ENCODE data around the gene EEF2KMT.
"Not testable (repeated sequence)": the region's sequence is repeated elsewhere in the genome, so short reads cannot be mapped to it uniquely, and the experiment has no call there.

- TF ChIP-seq, protein P1, sequence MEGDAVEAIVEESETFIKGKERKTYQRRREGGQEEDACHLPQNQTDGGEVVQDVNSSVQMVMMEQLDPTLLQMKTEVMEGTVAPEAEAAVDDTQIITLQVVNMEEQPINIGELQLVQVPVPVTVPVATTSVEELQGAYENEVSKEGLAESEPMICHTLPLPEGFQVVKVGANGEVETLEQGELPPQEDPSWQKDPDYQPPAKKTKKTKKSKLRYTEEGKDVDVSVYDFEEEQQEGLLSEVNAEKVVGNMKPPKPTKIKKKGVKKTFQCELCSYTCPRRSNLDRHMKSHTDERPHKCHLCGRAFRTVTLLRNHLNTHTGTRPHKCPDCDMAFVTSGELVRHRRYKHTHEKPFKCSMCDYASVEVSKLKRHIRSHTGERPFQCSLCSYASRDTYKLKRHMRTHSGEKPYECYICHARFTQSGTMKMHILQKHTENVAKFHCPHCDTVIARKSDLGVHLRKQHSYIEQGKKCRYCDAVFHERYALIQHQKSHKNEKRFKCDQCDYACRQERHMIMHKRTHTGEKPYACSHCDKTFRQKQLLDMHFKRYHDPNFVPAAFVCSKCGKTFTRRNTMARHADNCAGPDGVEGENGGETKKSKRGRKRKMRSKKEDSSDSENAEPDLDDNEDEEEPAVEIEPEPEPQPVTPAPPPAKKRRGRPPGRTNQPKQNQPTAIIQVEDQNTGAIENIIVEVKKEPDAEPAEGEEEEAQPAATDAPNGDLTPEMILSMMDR (IDR thresholded peaks at IDR 0.05) = not testable (repeated sequence)
- not testable (repeated sequence) for TF ChIP-seq POLR2A, EP300, POLR2AphosphoS5 (IDR thresholded peaks at IDR 0.05)
Measured at GRCh38 chr16:5097061-5097469, 530 bp downstream of the EEF2KMT start.
